ENCODE data around the gene SMARCB1. TPM values are rescaled to one million over a fixed set of nuclear protein-coding genes. Genes with fewer than 3 reads are reported as not detected.

Gene SMARCB1
- total RNA-seq, 4 donors from 2014 or later: 33.7 to 61.3 (median 54.7) TPM

- Histone ChIP-seq H3K4me3 (no peak overlapping the region), H3K27ac (no peak overlapping the region), H3K27me3 (no peaks in the 10 kb centered on the region), H3K36me3 (no peaks in the 10 kb centered on the region), H3K4me1 (peaks cover 3 to 10% (median 7%) of the 10 kb centered on the region in 4 donors), H3K9me3 (no peaks in the 10 kb centered on the region)
- DNase-seq: no peak
- WGBS, 2 donors (ENCODE audit: low coverage in 1 of 2): 40 to 81% methylated on average over 1 to 8 of the region's 8 CpGs
- intact Hi-C loops (cut with DNase I; ENCODE audit: low total_unique reads) (no loop called here), in situ Hi-C loops (cut with MboI; ENCODE audit: low pct_ligation_motif_present in 1 of 4, low pct_unique_long_range_greater_than_20kb in 1 of 4, low sequenced_read_pairs in 3 of 4) (no loop called here)
- TF ChIP-seq EP300 (IDR thresholded peaks at IDR 0.05; ENCODE audit: low read depth) (no peak), CTCF (IDR thresholded peaks at IDR 0.05) (no peak), POLR2AphosphoS5 (IDR thresholded peaks at IDR 0.05) (no peak), POLR2A (IDR thresholded peaks at IDR 0.05) (no peak)
Measured at GRCh38 chr22:23755711-23756110, 31.1 kb upstream of the SMARCB1 start.

- Histone ChIP-seq H3K36me3 (no peaks in the 10 kb centered on the region), H3K9me3 (no peaks in the 10 kb centered on the region), H3K27me3 (no peaks in the 10 kb centered on the region), H3K27ac (no peak overlapping the region), H3K4me3 (no peak overlapping the region), H3K4me1 (peaks cover 0 to 3% (median 2%) of the 10 kb centered on the region in 4 donors)
- intact Hi-C loops (cut with DNase I; ENCODE audit: low total_unique reads) (no loop called here), in situ Hi-C loops (cut with MboI; ENCODE audit: low pct_ligation_motif_present in 1 of 4, low pct_unique_long_range_greater_than_20kb in 1 of 4, low sequenced_read_pairs in 3 of 4) (no loop called here)
- TF ChIP-seq EP300 (IDR thresholded peaks at IDR 0.05; ENCODE audit: low read depth) (no peak), POLR2A (IDR thresholded peaks at IDR 0.05) (no peak), CTCF (IDR thresholded peaks at IDR 0.05) (no peak), POLR2AphosphoS5 (IDR thresholded peaks at IDR 0.05) (no peak)
- no peak for DNase-seq
- WGBS, 2 donors (ENCODE audit: low coverage in 1 of 2): 53 to 75% methylated on average over 3 to 4 of the region's 4 CpGs
Measured at GRCh38 chr22:23756891-23757290, 29.9 kb upstream of the SMARCB1 start.

DNA sequence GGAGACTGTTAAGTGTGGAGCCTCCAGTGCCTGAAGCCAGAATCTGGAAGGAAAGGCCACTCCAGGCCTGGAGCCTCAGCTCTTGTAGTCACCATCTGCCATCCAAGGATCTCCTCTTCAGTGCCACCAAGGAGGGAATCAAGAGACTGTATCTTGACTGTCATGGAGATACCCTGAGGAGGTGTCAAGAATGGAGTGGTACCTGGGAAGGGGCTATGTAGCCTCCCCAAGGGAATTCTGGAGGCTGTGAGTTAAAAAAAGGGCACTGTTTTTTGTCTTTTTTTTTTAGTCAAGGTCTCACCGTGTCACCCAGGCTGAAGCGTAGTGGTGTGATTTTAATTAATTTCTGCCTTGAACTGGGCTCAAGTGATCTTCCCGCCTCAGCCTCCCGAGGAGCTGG, 27.2 kb upstream of the SMARCB1 start:
- DNase-seq: no peak
- Histone ChIP-seq H3K27me3 (no peaks in the 10 kb centered on the region), H3K9me3 (no peaks in the 10 kb centered on the region), H3K36me3 (no peaks in the 10 kb centered on the region), H3K27ac (no peak overlapping the region), H3K4me3 (no peak overlapping the region), H3K4me1 (peaks cover 0 to 20% (median 9%) of the 10 kb centered on the region in 4 donors)
- in situ Hi-C loops (cut with MboI; ENCODE audit: low pct_ligation_motif_present in 1 of 4, low pct_unique_long_range_greater_than_20kb in 1 of 4, low sequenced_read_pairs in 3 of 4): no loop called here
- no peak for TF ChIP-seq CTCF (IDR thresholded peaks at IDR 0.05)
- no peak for TF ChIP-seq POLR2AphosphoS5 (IDR thresholded peaks at IDR 0.05)
- no peak for TF ChIP-seq POLR2A (IDR thresholded peaks at IDR 0.05)
- no peak for TF ChIP-seq EP300 (IDR thresholded peaks at IDR 0.05; ENCODE audit: low read depth)
- intact Hi-C loops (cut with DNase I; ENCODE audit: low total_unique reads): no loop called here
- 70 to 86% methylated on average over 2 to 4 of the region's 4 CpGs for WGBS, 2 donors (ENCODE audit: low coverage in 1 of 2)

- H3K27me3 ChIP-seq: no peaks in the 10 kb centered on the region
- WGBS, 2 donors (ENCODE audit: low coverage in 1 of 2): 90% methylated on average over 6 of the region's 6 CpGs; no CpG with 5 or more reads in 1 of the 2 donors
- H3K36me3 ChIP-seq: no peaks in the 10 kb centered on the region
- no peaks in the 10 kb centered on the region for H3K9me3 ChIP-seq
- DNase-seq: no peak
- H3K4me3 ChIP-seq: no peak overlapping the region
- in situ Hi-C loops (cut with MboI; ENCODE audit: low pct_ligation_motif_present in 1 of 4, low pct_unique_long_range_greater_than_20kb in 1 of 4, low sequenced_read_pairs in 3 of 4) (no loop called here), intact Hi-C loops (cut with DNase I; ENCODE audit: low total_unique reads) (no loop called here)
- no peak overlapping the region for H3K27ac ChIP-seq
- H3K4me1 ChIP-seq: peaks cover 0 to 23% (median 9%) of the 10 kb centered on the region in 4 donors
- TF ChIP-seq CTCF (IDR thresholded peaks at IDR 0.05) (no peak), EP300 (IDR thresholded peaks at IDR 0.05; ENCODE audit: low read depth) (no peak), POLR2AphosphoS5 (IDR thresholded peaks at IDR 0.05) (no peak), POLR2A (IDR thresholded peaks at IDR 0.05) (no peak)
Measured at GRCh38 chr22:23760056-23760455, 26.7 kb upstream of the SMARCB1 start.

Data from transverse colon (tissue), 4 donors.